ENCODE data around the gene LSM14A. TPM values are rescaled to one million over a fixed set of nuclear protein-coding genes. Genes with fewer than 3 reads are reported as not detected.
A peak's percentile ranks its signal among the peaks of the same experiment; 100 is the strongest.

The LSM14A gene
- total RNA-seq, 1 donor from 2014 or later = 54.3 TPM

DNA sequence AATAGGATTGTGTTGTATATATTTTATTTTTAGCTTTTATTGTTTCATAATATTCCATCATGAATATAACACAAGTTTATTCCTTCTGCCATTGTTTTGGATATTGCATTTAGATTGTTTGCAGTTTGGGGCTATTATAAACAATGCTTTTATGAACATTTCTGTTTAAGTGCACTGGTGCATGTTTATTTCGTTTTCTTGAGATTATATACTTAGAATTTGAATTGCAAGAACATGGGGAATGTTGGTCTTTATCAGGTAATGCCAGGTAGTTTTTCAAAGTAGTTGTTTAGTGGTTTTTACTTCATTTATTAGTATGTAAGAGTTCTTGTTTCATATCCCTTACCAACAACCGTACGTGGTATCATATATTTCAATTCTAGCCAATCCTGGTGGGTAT, 4.3 kb downstream of the LSM14A start:
- Histone ChIP-seq H3K4me1 (ENCODE audit: control insufficient read depth in 3 of 3, insufficient read depth in 3 of 3, low read length in 3 of 3) (peaks cover 50 to 66% (median 51%) of the 10 kb centered on the region in 3 donors), H3K27me3 (ENCODE audit: control insufficient read depth in 3 of 3, insufficient read depth in 3 of 3, low read length in 3 of 3) (no peaks in the 10 kb centered on the region), H3K36me3 (ENCODE audit: control insufficient read depth in 3 of 3, insufficient read depth in 3 of 3, low read length in 3 of 3) (peaks cover 0 to 3% (median 0%) of the 10 kb centered on the region in 3 donors), H3K27ac (ENCODE audit: low read depth, low read length) (no peak overlapping the region), H3K9ac (ENCODE audit: low read depth in 1 of 3, low read length in 3 of 3) (peak overlapping the region in 1 of 3 donors; percentile 35), H3K4me3 (ENCODE audit: low read length in 3 of 3) (no peak overlapping the region), H3K9me3 (ENCODE audit: control insufficient read depth in 3 of 3, low read length in 3 of 3) (no peaks in the 10 kb centered on the region)

DNA sequence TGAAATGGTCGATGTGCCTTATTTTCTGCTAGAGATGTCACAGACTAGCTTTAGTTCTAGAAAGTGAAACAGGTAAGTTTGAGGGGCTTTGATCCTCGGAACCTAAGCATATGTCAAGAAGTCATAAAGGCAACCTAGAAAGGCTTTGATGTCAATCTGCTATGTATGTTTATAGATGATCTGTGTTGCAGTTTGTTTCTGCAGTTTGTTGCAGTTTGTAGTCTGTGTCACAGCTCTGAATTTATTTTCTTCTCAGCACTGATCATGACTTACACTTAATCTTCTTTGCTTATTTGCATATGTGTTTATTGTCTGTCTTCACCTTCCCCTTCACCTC, 5.9 kb downstream of the LSM14A start:
- no peaks in the 10 kb centered on the region for H3K36me3 ChIP-seq (ENCODE audit: control insufficient read depth in 3 of 3, insufficient read depth in 3 of 3, low read length in 3 of 3)
- no peak overlapping the region for H3K27ac ChIP-seq (ENCODE audit: low read depth, low read length)
- H3K9me3 ChIP-seq (ENCODE audit: control insufficient read depth in 3 of 3, low read length in 3 of 3) = no peaks in the 10 kb centered on the region
- peak overlapping the region in 1 of 3 donors; percentile 4 for H3K9ac ChIP-seq (ENCODE audit: low read depth in 1 of 3, low read length in 3 of 3)
- peaks cover 45 to 63% (median 47%) of the 10 kb centered on the region in 3 donors for H3K4me1 ChIP-seq (ENCODE audit: control insufficient read depth in 3 of 3, insufficient read depth in 3 of 3, low read length in 3 of 3)
- no peak overlapping the region for H3K4me3 ChIP-seq (ENCODE audit: low read length in 3 of 3)
- H3K27me3 ChIP-seq (ENCODE audit: control insufficient read depth in 3 of 3, insufficient read depth in 3 of 3, low read length in 3 of 3) = no peaks in the 10 kb centered on the region

DNA sequence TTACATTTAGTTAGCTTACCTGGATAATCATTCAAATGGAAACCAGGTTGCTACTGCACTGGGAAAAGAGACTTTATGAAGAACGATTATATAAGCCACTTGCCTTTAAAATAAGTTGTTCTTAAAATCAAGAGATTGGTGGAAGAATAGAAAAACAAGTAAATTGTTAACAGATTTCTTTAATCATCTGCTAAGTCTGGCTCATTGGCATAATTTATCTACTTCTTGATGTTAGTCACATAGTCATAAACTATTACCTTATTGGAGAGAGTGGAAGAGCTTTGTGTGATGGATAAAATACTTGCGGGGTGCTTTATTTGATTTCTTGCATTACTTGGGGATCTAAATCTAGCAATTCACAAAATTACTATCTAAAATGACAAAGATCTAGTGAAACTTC, 6.8 kb downstream of the LSM14A start:
- Histone ChIP-seq H3K27ac (ENCODE audit: low read depth, low read length) (no peak overlapping the region), H3K4me1 (ENCODE audit: control insufficient read depth in 3 of 3, insufficient read depth in 3 of 3, low read length in 3 of 3) (peaks cover 38 to 59% (median 39%) of the 10 kb centered on the region in 3 donors), H3K27me3 (ENCODE audit: control insufficient read depth in 3 of 3, insufficient read depth in 3 of 3, low read length in 3 of 3) (no peaks in the 10 kb centered on the region), H3K9me3 (ENCODE audit: control insufficient read depth in 3 of 3, low read length in 3 of 3) (no peaks in the 10 kb centered on the region), H3K4me3 (ENCODE audit: low read length in 3 of 3) (no peak overlapping the region), H3K36me3 (ENCODE audit: control insufficient read depth in 3 of 3, insufficient read depth in 3 of 3, low read length in 3 of 3) (no peaks in the 10 kb centered on the region), H3K9ac (ENCODE audit: low read depth in 1 of 3, low read length in 3 of 3) (no peak overlapping the region)

DNA sequence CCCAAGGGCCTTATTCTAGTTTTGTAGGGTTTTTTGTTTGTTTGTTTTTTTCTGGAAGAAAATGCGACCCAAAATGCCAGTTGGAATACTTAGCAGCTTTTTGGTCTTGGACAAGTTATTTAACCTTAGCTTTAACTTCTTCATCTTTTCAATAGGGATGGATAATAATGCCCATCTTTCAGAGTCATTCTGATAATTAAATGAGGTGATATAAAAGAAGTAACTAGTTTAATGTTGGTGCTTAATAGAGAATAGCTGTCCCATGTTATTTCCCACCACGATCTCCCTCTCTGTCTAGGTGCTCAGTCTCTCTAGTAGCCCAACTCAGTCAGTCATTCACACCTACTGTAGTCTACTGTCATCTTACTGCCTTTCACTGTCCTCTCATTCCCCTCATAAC, 8.0 kb downstream of the LSM14A start:
- no peaks in the 10 kb centered on the region for H3K9me3 ChIP-seq (ENCODE audit: control insufficient read depth in 3 of 3, low read length in 3 of 3)
- H3K9ac ChIP-seq (ENCODE audit: low read depth in 1 of 3, low read length in 3 of 3) = no peak overlapping the region
- H3K4me3 ChIP-seq (ENCODE audit: low read length in 3 of 3) = no peak overlapping the region
- no peak overlapping the region for H3K27ac ChIP-seq (ENCODE audit: low read depth, low read length)
- H3K27me3 ChIP-seq (ENCODE audit: control insufficient read depth in 3 of 3, insufficient read depth in 3 of 3, low read length in 3 of 3) = no peaks in the 10 kb centered on the region
- peaks cover 37 to 51% (median 39%) of the 10 kb centered on the region in 3 donors for H3K4me1 ChIP-seq (ENCODE audit: control insufficient read depth in 3 of 3, insufficient read depth in 3 of 3, low read length in 3 of 3)
- H3K36me3 ChIP-seq (ENCODE audit: control insufficient read depth in 3 of 3, insufficient read depth in 3 of 3, low read length in 3 of 3) = no peaks in the 10 kb centered on the region

DNA sequence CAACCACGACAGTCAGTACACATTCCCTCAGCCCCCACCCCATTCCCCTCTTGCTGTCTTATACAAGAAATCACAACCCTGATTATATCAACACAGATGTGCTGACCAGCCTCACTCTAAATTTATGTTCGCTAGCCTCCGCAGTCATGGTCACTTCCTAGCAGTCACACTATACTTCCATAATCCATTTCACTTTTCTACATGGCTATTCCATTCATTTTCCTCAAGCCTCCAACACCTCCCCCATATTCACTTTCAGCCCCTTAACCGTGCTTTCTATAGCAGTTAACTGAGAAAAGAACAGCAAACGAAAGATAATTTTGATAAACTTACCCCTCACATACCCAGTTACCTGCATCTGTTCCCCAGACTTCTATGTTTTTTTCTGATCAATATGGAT, 8.4 kb downstream of the LSM14A start:
- Histone ChIP-seq H3K27ac (ENCODE audit: low read depth, low read length) (no peak overlapping the region), H3K9ac (ENCODE audit: low read depth in 1 of 3, low read length in 3 of 3) (no peak overlapping the region), H3K27me3 (ENCODE audit: control insufficient read depth in 3 of 3, insufficient read depth in 3 of 3, low read length in 3 of 3) (no peaks in the 10 kb centered on the region), H3K36me3 (ENCODE audit: control insufficient read depth in 3 of 3, insufficient read depth in 3 of 3, low read length in 3 of 3) (no peaks in the 10 kb centered on the region), H3K4me3 (ENCODE audit: low read length in 3 of 3) (no peak overlapping the region), H3K9me3 (ENCODE audit: control insufficient read depth in 3 of 3, low read length in 3 of 3) (no peaks in the 10 kb centered on the region), H3K4me1 (ENCODE audit: control insufficient read depth in 3 of 3, insufficient read depth in 3 of 3, low read length in 3 of 3) (peaks cover 39 to 49% (median 39%) of the 10 kb centered on the region in 3 donors)

DNA sequence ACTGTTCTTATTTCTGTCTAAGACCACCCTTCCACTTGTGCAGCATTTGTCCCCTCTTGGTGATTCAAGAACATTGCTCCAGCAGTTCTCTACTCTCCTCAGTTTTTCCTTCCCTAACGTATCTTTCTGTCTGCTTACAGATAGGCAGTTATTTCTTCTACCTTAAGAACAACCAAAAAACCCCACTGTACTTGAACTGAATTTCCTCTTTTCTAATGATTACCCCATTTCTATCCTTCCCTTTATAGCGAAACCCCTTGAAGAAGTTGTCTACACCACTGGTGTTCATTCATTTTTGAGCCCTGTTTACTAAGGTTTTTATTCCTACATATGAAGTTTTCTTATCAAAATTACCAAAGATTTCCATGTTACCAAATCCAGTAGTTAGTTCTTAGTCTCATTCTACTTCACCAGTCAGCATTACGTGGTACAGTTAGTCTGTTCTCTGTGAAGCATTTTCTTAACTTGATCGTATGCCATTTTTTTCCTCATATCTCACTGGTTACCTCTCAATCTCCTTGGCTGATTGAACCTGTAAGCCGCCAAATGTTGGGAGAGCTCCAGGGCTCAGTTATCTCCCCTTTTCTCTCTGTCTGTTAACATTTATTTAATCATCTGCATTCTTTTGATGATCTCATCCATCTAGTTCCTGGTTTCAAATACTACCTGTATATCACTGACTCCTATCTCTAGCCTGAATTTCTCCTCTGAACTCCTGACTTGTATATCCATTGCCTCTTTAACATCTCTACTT, 9.0 kb downstream of the LSM14A start:
- Histone ChIP-seq H3K4me3 (ENCODE audit: low read length in 3 of 3) (no peak overlapping the region), H3K4me1 (ENCODE audit: control insufficient read depth in 3 of 3, insufficient read depth in 3 of 3, low read length in 3 of 3) (peaks cover 33 to 47% (median 39%) of the 10 kb centered on the region in 3 donors), H3K36me3 (ENCODE audit: control insufficient read depth in 3 of 3, insufficient read depth in 3 of 3, low read length in 3 of 3) (no peaks in the 10 kb centered on the region), H3K9me3 (ENCODE audit: control insufficient read depth in 3 of 3, low read length in 3 of 3) (no peaks in the 10 kb centered on the region), H3K27me3 (ENCODE audit: control insufficient read depth in 3 of 3, insufficient read depth in 3 of 3, low read length in 3 of 3) (no peaks in the 10 kb centered on the region), H3K27ac (ENCODE audit: low read depth, low read length) (no peak overlapping the region), H3K9ac (ENCODE audit: low read depth in 1 of 3, low read length in 3 of 3) (no peak overlapping the region)

DNA sequence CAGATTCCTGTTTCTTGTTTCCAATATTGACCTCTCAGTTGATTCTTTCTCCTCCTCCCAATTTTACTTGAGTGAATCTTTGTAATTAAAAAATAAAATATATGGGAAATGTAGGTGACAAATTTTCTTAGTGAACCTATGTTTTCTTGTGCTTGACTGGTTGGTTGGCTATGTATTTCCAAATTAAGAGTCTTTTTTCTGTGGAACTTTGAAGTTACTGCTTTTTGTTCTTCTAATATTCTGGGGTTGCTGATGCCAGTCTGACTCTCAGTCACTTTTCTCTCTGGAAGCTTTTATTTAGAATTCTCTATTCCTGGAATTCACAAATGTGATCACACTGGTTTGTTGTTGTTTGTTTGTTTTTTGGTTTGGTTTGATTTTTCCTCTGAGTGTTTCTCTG, 9.8 kb downstream of the LSM14A start:
- H3K4me1 ChIP-seq (ENCODE audit: control insufficient read depth in 3 of 3, insufficient read depth in 3 of 3, low read length in 3 of 3) = peaks cover 29 to 40% (median 35%) of the 10 kb centered on the region in 3 donors
- no peaks in the 10 kb centered on the region for H3K36me3 ChIP-seq (ENCODE audit: control insufficient read depth in 3 of 3, insufficient read depth in 3 of 3, low read length in 3 of 3)
- no peak overlapping the region for H3K9ac ChIP-seq (ENCODE audit: low read depth in 1 of 3, low read length in 3 of 3)
- no peak overlapping the region for H3K27ac ChIP-seq (ENCODE audit: low read depth, low read length)
- H3K4me3 ChIP-seq (ENCODE audit: low read length in 3 of 3) = no peak overlapping the region
- no peaks in the 10 kb centered on the region for H3K9me3 ChIP-seq (ENCODE audit: control insufficient read depth in 3 of 3, low read length in 3 of 3)
- no peaks in the 10 kb centered on the region for H3K27me3 ChIP-seq (ENCODE audit: control insufficient read depth in 3 of 3, insufficient read depth in 3 of 3, low read length in 3 of 3)

DNA sequence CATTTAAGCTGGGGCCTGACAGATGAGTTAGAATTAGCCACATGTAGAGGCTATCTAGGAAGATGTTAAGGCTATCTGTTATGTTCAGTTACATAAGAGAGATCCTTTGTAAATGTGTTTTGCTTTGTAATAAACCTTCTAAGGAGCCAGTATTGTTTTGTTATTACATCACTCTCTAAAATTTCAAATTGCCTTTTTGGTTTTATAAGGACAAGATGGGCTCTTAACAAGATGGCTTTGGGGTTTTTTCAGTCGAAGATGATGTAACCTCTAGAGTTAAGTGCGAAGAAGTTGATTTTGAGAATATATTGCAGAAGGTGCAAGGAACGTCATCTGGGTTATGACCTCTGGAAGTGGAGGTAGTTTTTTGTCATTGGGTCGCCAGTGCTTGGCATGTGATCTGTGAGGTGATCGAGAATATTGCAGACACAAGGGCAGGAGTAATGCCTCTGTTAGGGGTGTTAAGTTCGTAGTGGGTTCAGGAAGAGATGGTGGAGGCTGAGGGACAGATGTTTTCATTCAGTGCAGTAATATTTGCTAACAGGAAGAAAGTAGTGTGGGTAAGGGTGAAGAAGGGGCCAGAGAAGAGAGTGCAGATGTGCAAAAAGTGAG, 12.7 kb downstream of the LSM14A start:
- Histone ChIP-seq H3K27ac (ENCODE audit: low read depth, low read length) (no peak overlapping the region), H3K36me3 (ENCODE audit: control insufficient read depth in 3 of 3, insufficient read depth in 3 of 3, low read length in 3 of 3) (no peaks in the 10 kb centered on the region), H3K9me3 (ENCODE audit: control insufficient read depth in 3 of 3, low read length in 3 of 3) (no peaks in the 10 kb centered on the region), H3K4me3 (ENCODE audit: low read length in 3 of 3) (peak overlapping the region in 1 of 3 donors; percentile 18), H3K9ac (ENCODE audit: low read depth in 1 of 3, low read length in 3 of 3) (peak overlapping the region in 1 of 3 donors; percentile 16), H3K4me1 (ENCODE audit: control insufficient read depth in 3 of 3, insufficient read depth in 3 of 3, low read length in 3 of 3) (peaks cover 20 to 38% (median 21%) of the 10 kb centered on the region in 3 donors), H3K27me3 (ENCODE audit: control insufficient read depth in 3 of 3, insufficient read depth in 3 of 3, low read length in 3 of 3) (no peaks in the 10 kb centered on the region)

DNA sequence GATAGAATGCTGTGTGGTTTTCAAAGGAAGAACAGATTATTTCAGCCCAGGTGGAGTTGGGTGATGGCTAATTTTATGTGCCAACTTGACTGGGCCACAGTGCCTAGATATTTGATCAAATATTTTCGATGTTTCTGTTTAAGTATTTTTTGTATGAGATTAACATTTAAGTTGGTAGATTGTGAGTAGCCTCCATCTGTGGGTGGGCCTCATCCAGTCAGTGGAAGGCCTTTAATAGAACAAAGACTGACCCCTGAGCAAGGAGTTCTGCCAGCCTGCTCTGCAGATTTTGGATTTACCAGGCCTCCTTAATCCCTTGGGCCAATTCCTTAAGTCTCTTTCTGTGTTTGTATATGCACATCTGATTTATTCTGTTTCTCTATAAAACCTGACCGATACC, 13.9 kb downstream of the LSM14A start:
- no peaks in the 10 kb centered on the region for H3K9me3 ChIP-seq (ENCODE audit: control insufficient read depth in 3 of 3, low read length in 3 of 3)
- no peaks in the 10 kb centered on the region for H3K36me3 ChIP-seq (ENCODE audit: control insufficient read depth in 3 of 3, insufficient read depth in 3 of 3, low read length in 3 of 3)
- no peaks in the 10 kb centered on the region for H3K27me3 ChIP-seq (ENCODE audit: control insufficient read depth in 3 of 3, insufficient read depth in 3 of 3, low read length in 3 of 3)
- H3K4me3 ChIP-seq (ENCODE audit: low read length in 3 of 3) = no peak overlapping the region
- no peak overlapping the region for H3K9ac ChIP-seq (ENCODE audit: low read depth in 1 of 3, low read length in 3 of 3)
- peaks cover 19 to 32% (median 23%) of the 10 kb centered on the region in 3 donors for H3K4me1 ChIP-seq (ENCODE audit: control insufficient read depth in 3 of 3, insufficient read depth in 3 of 3, low read length in 3 of 3)
- H3K27ac ChIP-seq (ENCODE audit: low read depth, low read length) = no peak overlapping the region

DNA sequence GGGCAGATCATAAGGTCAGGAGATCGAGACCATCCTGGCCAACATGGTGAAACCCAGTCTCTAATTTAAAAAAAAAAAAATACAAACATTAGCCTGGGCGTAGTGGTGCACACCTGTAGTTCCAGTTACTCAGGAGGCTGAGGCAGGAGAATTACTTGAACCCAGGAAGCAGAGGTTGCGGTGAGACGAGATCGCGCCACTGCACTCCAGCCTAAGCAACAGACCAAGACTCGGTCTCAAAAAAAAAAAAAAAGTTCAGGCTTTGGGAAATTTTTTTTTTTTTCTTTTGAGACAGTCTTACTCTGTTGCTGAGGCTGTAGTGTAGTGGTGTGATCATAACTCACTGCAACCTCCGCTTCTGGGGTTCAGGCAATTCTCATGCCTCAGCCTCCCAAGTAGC, 14.7 kb downstream of the LSM14A start:
- Histone ChIP-seq H3K36me3 (ENCODE audit: control insufficient read depth in 3 of 3, insufficient read depth in 3 of 3, low read length in 3 of 3) (no peaks in the 10 kb centered on the region), H3K27ac (ENCODE audit: low read depth, low read length) (no peak overlapping the region), H3K9me3 (ENCODE audit: control insufficient read depth in 3 of 3, low read length in 3 of 3) (no peaks in the 10 kb centered on the region), H3K4me1 (ENCODE audit: control insufficient read depth in 3 of 3, insufficient read depth in 3 of 3, low read length in 3 of 3) (peaks cover 19 to 29% (median 23%) of the 10 kb centered on the region in 3 donors), H3K27me3 (ENCODE audit: control insufficient read depth in 3 of 3, insufficient read depth in 3 of 3, low read length in 3 of 3) (no peaks in the 10 kb centered on the region), H3K4me3 (ENCODE audit: low read length in 3 of 3) (no peak overlapping the region), H3K9ac (ENCODE audit: low read depth in 1 of 3, low read length in 3 of 3) (no peak overlapping the region)

Data from skeletal muscle tissue (tissue), 4 donors.